ENCODE data around the gene OLIG2.

Gene OLIG2

GRCh38 chr21:33025489-33026442 lies at the start of gene OLIG2:
OLIG2 (plus strand) TSS chr21:33025935; CDS start chr21:33026863, 928 bp downstream.
- DNase-seq (ENCODE audit: low read depth): no peak

- DNase-seq (ENCODE audit: low read depth): no peak
These were observed 48.9 kb upstream of the OLIG2 start for GRCh38 chr21:32976791-32977190.

GRCh38 chr21:32977216-32977615 lies 48.5 kb upstream of the OLIG2 start:
- DNase-seq (ENCODE audit: low read depth): no peak

- no peak for DNase-seq (ENCODE audit: low read depth)
These were observed 47.1 kb upstream of the OLIG2 start for GRCh38 chr21:32978331-32979270.

- no peak for DNase-seq (ENCODE audit: low read depth)
These were observed 46.0 kb upstream of the OLIG2 start for GRCh38 chr21:32979598-32980268.

DNA sequence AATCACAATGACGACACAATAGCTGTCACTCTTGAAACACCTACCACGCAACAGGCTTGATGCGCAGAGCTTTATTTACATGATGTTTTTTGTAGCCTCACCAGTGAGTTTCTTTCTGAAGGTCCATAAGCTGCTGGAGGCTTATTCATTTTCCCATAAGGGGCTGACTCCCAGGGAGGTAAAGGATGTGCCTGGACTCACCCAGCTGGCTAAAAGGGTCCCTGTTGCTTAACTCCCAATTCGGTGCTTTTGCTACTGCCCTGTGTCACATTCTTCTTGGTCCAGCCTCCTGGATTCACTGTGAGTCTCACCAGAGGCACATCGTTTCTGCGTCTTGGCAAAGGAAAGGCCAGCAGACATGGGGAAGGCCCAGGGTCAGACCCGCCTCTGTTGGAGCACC lies 44.6 kb upstream of the OLIG2 start:
- DNase-seq (ENCODE audit: low read depth): no peak

DNA sequence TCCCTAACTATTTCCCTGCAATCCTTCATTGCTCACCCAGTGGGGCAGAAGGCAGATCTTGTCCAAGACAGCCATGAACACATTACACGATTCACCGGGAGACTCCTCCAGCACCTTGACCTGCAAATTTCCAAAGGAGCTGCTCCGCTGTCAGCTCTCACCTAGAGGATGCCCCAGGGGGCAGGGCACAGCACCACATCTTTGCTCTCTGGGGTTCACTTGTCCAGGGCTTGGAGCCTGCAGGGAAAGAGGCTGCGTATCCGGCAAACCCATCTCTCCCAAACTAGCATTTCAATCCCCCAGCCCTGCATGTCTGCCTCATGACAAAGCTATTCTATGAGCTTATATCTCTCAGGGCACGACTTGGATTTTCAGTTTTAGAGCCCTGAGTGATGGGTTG lies 35.1 kb upstream of the OLIG2 start:
- DNase-seq (ENCODE audit: low read depth): no peak

GRCh38 chr21:32991361-32991760 lies 34.4 kb upstream of the OLIG2 start:
- no peak for DNase-seq (ENCODE audit: low read depth)

DNA sequence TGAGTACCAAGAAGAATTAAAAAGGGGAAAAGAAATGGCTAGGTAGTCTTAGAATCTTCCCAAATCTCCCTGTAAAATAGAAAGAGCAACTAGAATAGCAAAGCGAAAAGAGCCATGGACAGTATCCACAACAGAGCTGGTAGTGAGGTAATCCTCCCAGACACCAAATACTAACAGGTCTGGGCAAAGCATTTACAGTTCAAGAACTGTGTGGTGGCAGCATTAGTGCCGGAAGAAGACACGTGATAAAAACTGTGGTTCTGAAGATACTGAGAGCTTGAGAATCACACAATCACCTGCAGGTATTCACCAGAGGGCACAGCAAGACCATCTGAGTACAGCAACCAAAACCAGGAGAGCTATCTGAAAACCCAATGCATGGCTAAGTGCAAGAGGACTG lies 31.8 kb upstream of the OLIG2 start:
- no peak for DNase-seq (ENCODE audit: low read depth)

GRCh38 chr21:32994305-32994704 lies 31.4 kb upstream of the OLIG2 start:
- no peak for DNase-seq (ENCODE audit: low read depth)

GRCh38 chr21:33007747-33008146 lies 18.0 kb upstream of the OLIG2 start:
- no peak for DNase-seq (ENCODE audit: low read depth)

- no peak for DNase-seq (ENCODE audit: low read depth)
These were observed 17.2 kb upstream of the OLIG2 start for GRCh38 chr21:33008333-33009051.

DNA sequence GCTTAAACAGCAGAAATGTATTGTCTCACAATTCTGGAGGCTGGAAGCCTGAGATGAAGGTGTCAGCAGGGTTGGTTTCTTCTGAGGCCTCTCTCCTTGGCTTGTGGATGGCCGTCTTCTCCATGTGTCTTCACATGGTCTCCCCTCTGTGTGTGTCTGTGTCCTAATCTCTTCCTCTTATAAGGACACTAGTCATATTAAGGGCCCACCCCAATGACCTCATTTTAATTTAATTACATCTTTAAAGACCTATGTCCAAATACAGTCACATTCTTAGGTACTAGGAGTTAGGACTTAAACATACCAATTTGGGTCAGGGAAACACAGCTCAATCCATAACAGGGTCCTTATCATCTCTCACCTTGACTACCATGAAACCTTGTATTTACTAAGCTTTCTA lies 14.8 kb upstream of the OLIG2 start:
- DNase-seq (ENCODE audit: low read depth): no peak

- no peak for DNase-seq (ENCODE audit: low read depth)
These were observed 14.3 kb upstream of the OLIG2 start for GRCh38 chr21:33011462-33011861.

DNA sequence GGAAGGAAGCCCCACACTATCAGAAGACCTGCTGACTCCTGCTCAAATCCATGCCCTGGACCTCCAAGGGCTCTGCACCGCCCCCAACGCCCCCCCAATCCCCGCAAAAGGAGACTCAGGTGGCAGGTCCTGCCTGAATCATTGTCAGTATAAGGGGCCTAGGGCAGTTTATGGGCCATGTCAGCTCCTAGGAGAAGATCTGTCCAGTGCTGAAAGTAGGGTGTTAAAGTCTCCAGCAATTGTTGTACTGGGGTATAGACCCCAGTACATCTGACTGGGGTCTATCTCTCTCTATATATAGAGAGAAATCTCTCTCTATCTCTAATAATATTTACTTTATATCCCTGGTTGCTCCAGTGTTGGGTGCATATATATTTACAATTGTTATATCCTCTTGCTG lies 12.1 kb upstream of the OLIG2 start:
- DNase-seq (ENCODE audit: low read depth): no peak

DNA sequence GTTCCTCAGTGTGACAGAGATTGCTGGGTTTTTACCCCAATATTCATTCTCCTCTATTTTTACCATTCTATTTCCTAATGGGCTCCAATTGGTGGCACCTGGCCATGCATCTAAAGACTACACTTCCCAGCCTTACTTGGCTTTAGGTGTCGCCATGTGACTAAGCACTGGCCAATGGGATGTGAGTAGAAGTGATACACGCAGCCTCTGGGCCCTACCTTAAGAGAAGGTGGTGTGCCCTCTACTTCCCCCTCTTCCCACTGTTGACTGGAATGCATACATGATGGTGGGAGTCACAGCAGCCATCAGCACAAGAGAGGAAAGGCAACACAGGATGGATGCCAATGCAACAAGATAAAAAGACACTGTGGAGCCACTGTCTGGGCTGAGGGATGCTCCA lies 11.4 kb upstream of the OLIG2 start:
- no peak for DNase-seq (ENCODE audit: low read depth)

- DNase-seq (ENCODE audit: low read depth): no peak
These were observed 10.6 kb upstream of the OLIG2 start for GRCh38 chr21:33015096-33015495.

DNA sequence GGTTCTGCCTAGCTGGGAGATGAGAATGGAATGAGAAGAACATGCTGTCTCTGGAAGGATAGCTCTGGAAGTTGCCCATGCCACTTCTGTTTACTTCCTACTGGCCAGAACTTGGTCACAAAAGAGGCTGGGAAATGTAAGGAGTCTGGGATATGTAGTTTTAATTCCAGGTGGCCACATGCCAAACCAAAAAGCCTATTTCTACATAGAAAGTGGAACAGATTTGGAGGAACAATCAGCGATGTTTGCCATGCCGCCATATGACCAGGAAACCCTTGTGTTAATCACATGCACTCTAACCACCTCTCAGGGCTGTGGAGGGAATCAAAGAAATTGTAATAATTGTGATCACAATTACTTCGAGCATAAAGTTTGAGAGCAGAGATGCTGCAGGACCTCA lies 10.0 kb upstream of the OLIG2 start:
- no peak for DNase-seq (ENCODE audit: low read depth)

DNA sequence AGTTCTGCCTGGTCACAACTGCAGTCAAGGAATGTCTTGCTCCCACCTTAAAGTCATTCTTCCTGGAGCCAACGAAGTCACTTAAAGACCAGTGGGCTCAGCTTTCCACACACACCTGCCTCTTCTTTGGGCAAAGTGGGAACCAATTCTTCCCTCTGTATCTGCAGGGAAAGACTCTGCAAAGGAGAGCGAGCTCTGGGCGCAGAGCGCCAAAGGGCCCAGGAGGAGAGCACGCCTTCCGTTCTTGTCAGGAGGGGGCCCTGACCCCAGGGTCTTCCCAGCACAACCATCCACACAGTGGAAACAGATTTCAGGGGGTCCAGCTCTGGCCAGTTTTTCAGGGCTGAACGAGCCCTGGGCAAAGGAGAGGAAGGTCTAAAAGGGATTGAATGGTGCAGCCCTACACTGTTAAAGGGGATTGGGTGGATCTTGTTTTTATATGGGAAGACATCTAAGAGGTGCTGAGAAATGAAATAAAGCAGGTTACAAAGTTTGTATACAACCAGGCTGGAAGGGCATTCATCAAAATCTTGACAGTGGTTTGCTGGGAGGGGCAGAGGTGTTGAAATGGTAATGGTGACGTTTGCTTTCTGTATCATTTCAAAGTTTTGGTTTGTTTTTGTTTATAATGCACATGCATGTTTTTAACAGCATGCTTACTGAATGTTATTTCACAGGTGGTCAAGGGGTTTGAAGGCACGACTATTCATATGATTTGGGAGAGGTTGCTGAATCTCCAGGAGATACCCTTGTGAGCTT lies 6.8 kb upstream of the OLIG2 start:
- no peak for DNase-seq (ENCODE audit: low read depth)

DNA sequence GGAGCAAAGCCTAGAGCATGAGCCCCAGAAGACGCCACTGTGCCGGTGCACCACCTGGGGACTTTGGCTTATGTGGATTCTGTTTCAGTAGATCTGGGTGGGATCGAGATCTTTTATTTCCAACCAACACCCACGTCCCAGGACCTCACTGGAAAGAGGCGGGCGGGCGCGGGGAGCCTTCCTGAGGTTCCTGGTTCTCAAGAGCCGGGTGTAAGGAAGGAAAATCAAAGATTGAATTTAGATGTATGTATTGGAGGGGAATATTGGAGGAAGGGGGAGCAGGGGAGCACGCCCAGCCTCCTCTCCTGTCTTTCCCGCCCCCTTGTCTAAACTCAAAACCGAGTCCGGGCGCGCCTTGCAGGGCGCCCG lies 6.2 kb upstream of the OLIG2 start:
- DNase-seq (ENCODE audit: low read depth): no peak
